SK-N-SH (cell line): Measurements from ENCODE around the gene ING1.

ENCODE experiments used
- CTCF ChIP-seq: fragments of 200-600 bp; sonication (generic); IDR thresholded peaks from 2 replicates; pipeline ENCODE4 v1.6.1; 2017; ENCODE audit warnings: antibody characterized with exemption, mild to moderate bottlenecking, moderate library complexity
- FOSL2 ChIP-seq: IDR thresholded peaks from 2 replicates; pipeline ENCODE4 v1.4.0; 2012; ENCODE audit warnings: low read depth, mild to moderate bottlenecking, moderate library complexity, borderline replicate concordance
- FOXJ3 ChIP-seq: sonication (generic); formaldehyde crosslinking; IDR thresholded peaks from 2 replicates; pipeline ENCODE4 v1.5.1; 2020; ENCODE audit warnings: mild to moderate bottlenecking, missing genetic modification reagents
- TCF12 ChIP-seq: IDR thresholded peaks from 2 replicates; pipeline ENCODE4 v1.4.0; 2012
- USF2 ChIP-seq: fragments of 150-350 bp; IDR thresholded peaks from 2 replicates; pipeline ENCODE4 v1.6.1; 2017; ENCODE audit warnings: antibody characterized with exemption, low read length, low read depth, borderline replicate concordance
- YY1 ChIP-seq: IDR thresholded peaks from 2 replicates; pipeline ENCODE4 v1.4.0; 2012; ENCODE audit warnings: low read depth, mild to moderate bottlenecking

- TF ChIP-seq CTCF, result no peak
- no peak for TF ChIP-seq TCF12
- no peak for TF ChIP-seq YY1
- no peak for TF ChIP-seq USF2
- no peak for TF ChIP-seq FOSL2
- TF ChIP-seq FOXJ3 (CRISPR knock-in tag), result no peak
These were observed 17.6 kb downstream of the ING1 start for GRCh38 chr13:110731072-110731471.
